Parathyroid adenoma (tissue), 2 donors: ENCODE results near the gene SCN7A.

ENCODE experiments used
- H2AFZ ChIP-seq: fragments of 300-600 bp; sonication (generic); one replicate; pipeline ENCODE4 v1.7.0; 2017; ENCODE audit warnings: antibody characterized with exemption, mild to moderate bottlenecking
- H3K27ac ChIP-seq: fragments of 300-600 bp; sonication (generic); one replicate; pipeline ENCODE4 v1.7.0; 2017
- H3K27me3 ChIP-seq: fragments of 300-600 bp; sonication (generic); one replicate; pipeline ENCODE4 v1.7.0; 2017; ENCODE audit warnings: low read length; ENCODE audit not compliant: control insufficient read depth, insufficient read depth
- H3K36me3 ChIP-seq: fragments of 300-600 bp; sonication (generic); one replicate; pipeline ENCODE4 v1.7.0; 2017; ENCODE audit warnings: low read length; ENCODE audit not compliant: control insufficient read depth, insufficient read depth
- H3K4me1 ChIP-seq: fragments of 300-600 bp; sonication (generic); one replicate; pipeline ENCODE4 v1.7.0; 2017; ENCODE audit warnings: control low read depth
- H3K4me2 ChIP-seq: fragments of 300-600 bp; sonication (generic); one replicate; pipeline ENCODE4 v1.7.0; 2017; ENCODE audit warnings: low read length
- H3K4me3 ChIP-seq: fragments of 300-600 bp; sonication (generic); one replicate; pipeline ENCODE4 v1.7.0; 2017; ENCODE audit warnings: low read depth, low read length
- H3K79me2 ChIP-seq: fragments of 300-600 bp; sonication (generic); one replicate; pipeline ENCODE4 v1.7.0; 2017; ENCODE audit warnings: control low read depth
- H3K9ac ChIP-seq: fragments of 300-600 bp; sonication (generic); one replicate; pipeline ENCODE4 v1.7.0; 2017; ENCODE audit warnings: mild to moderate bottlenecking
- H3K9me3 ChIP-seq: fragments of 300-600 bp; sonication (generic); one replicate; pipeline ENCODE4 v1.7.0; 2017; ENCODE audit warnings: low read length; ENCODE audit not compliant: control insufficient read depth
- CTCF ChIP-seq: fragments of 300-600 bp; sonication (generic); IDR thresholded peaks from one replicate; pipeline ENCODE4 v1.7.0; 2017; ENCODE audit warnings: antibody characterized with exemption, mild to moderate bottlenecking
- donor health status: primary hyperparathyroidism.

Gene SCN7A

GRCh38 chr2:166406374-166406773 lies 87.7 kb downstream of the SCN7A start:
- Histone ChIP-seq H3K4me3 (no peak overlapping the region), H2AFZ (no peak overlapping the region)

GRCh38 chr2:166405569-166405926 lies 88.5 kb downstream of the SCN7A start:
- Histone ChIP-seq H3K4me1 (no peaks in the 10 kb centered on the region), H2AFZ (no peak overlapping the region), H3K79me2 (no peaks in the 10 kb centered on the region), H3K4me3 (no peak overlapping the region), H3K27ac (no peak overlapping the region), H3K4me2 (no peak overlapping the region), H3K9me3 (no peaks in the 10 kb centered on the region), H3K36me3 (no peaks in the 10 kb centered on the region), H3K9ac (no peak overlapping the region), H3K27me3 (no peaks in the 10 kb centered on the region)
- TF ChIP-seq CTCF, result no peak

More at GRCh38 chr2:166406374-166406773, 87.7 kb downstream of the SCN7A start:
- Histone ChIP-seq H3K9ac (no peak overlapping the region), H3K4me1 (no peaks in the 10 kb centered on the region), H3K79me2 (no peaks in the 10 kb centered on the region), H3K4me2 (no peak overlapping the region), H3K36me3 (no peaks in the 10 kb centered on the region), H3K9me3 (no peaks in the 10 kb centered on the region), H3K27ac (no peak overlapping the region), H3K27me3 (no peaks in the 10 kb centered on the region)
- no peak for TF ChIP-seq CTCF

- Histone ChIP-seq H3K27ac (no peak overlapping the region), H3K4me2 (no peak overlapping the region)
- no peak for TF ChIP-seq CTCF
Observed at GRCh38 chr2:166404831-166405568, 89.0 kb downstream of the SCN7A start.

GRCh38 chr2:166394245-166394644 lies 99.8 kb downstream of the SCN7A start:
- no peak for TF ChIP-seq CTCF
- Histone ChIP-seq H3K36me3 (no peaks in the 10 kb centered on the region), H3K27me3 (no peaks in the 10 kb centered on the region), H3K4me3 (no peak overlapping the region), H3K9me3 (no peaks in the 10 kb centered on the region), H3K79me2 (no peaks in the 10 kb centered on the region), H3K27ac (no peak overlapping the region), H2AFZ (no peak overlapping the region), H3K9ac (no peak overlapping the region), H3K4me2 (no peak overlapping the region), H3K4me1 (no peaks in the 10 kb centered on the region)

More at GRCh38 chr2:166404831-166405568, 89.0 kb downstream of the SCN7A start:
- no peaks in the 10 kb centered on the region for H3K27me3 ChIP-seq
- no peak overlapping the region for H2AFZ ChIP-seq
- H3K9me3 ChIP-seq, result no peaks in the 10 kb centered on the region
- no peak overlapping the region for H3K4me3 ChIP-seq
- H3K9ac ChIP-seq, result no peak overlapping the region
- no peaks in the 10 kb centered on the region for H3K36me3 ChIP-seq
- no peaks in the 10 kb centered on the region for H3K79me2 ChIP-seq
- no peaks in the 10 kb centered on the region for H3K4me1 ChIP-seq

- Histone ChIP-seq H3K4me3 (no peak overlapping the region), H2AFZ (no peak overlapping the region), H3K9me3 (no peaks in the 10 kb centered on the region), H3K4me1 (no peaks in the 10 kb centered on the region), H3K36me3 (no peaks in the 10 kb centered on the region), H3K9ac (no peak overlapping the region), H3K4me2 (no peak overlapping the region), H3K79me2 (no peaks in the 10 kb centered on the region), H3K27ac (no peak overlapping the region), H3K27me3 (no peaks in the 10 kb centered on the region)
- no peak for TF ChIP-seq CTCF
Observed at GRCh38 chr2:166393008-166393407, 101.0 kb downstream of the SCN7A start.
